ENCODE data around the gene CCDC184.

CCDC184 gene

DNA sequence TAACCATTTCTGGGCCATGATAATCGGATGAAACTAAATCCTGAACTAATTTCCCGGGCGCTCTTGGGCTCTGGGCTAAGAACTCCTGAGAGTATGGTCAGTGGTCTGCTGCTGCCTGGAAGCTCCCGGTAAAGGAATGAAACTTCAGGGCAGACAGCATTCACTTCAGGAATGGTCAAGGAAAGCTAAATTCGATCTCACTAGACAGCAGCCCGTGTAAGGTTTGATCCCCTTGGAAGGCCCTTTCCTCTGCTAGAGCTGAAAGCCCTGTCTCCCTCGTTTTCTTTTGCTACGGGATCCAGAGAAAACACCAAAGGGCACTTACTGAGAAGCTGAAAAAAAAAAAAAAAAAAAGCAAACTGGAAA is 26.8 kb upstream of the CCDC184 start:
- Histone ChIP-seq H3K27me3 (ENCODE audit: insufficient read depth, low read length) (no peaks in the 10 kb centered on the region), H3K27ac (ENCODE audit: low read depth, low read length, poor library complexity, severe bottlenecking) (no peak overlapping the region), H3K79me2 (ENCODE audit: insufficient read depth, low read length) (peaks cover 9% of the 10 kb centered on the region), H3K4me3 (ENCODE audit: low read depth, low read length, poor library complexity, severe bottlenecking) (peak overlapping the region; percentile 93), H2AFZ (ENCODE audit: low read length) (no peak overlapping the region), H3K9ac (ENCODE audit: low read length) (peak overlapping the region; percentile 85), H3K9me3 (ENCODE audit: low read length) (no peaks in the 10 kb centered on the region), H3F3A (ENCODE audit: insufficient read depth, low read length) (no peaks in the 10 kb centered on the region), H3K36me3 (ENCODE audit: insufficient read depth, low read length) (peaks cover 16% of the 10 kb centered on the region), H3K9me2 (ENCODE audit: low read depth, low read length) (no peaks in the 10 kb centered on the region), H3K4me2 (ENCODE audit: low read length) (peak overlapping the region; percentile 70), H4K20me1 (ENCODE audit: insufficient read depth, low read length) (no peaks in the 10 kb centered on the region), H3K4me1 (ENCODE audit: insufficient read depth, low read length, severe bottlenecking) (peaks cover 29% of the 10 kb centered on the region)
- no peak for TF ChIP-seq CTCF (IDR thresholded peaks at IDR 0.05; ENCODE audit: low read length)

DNA sequence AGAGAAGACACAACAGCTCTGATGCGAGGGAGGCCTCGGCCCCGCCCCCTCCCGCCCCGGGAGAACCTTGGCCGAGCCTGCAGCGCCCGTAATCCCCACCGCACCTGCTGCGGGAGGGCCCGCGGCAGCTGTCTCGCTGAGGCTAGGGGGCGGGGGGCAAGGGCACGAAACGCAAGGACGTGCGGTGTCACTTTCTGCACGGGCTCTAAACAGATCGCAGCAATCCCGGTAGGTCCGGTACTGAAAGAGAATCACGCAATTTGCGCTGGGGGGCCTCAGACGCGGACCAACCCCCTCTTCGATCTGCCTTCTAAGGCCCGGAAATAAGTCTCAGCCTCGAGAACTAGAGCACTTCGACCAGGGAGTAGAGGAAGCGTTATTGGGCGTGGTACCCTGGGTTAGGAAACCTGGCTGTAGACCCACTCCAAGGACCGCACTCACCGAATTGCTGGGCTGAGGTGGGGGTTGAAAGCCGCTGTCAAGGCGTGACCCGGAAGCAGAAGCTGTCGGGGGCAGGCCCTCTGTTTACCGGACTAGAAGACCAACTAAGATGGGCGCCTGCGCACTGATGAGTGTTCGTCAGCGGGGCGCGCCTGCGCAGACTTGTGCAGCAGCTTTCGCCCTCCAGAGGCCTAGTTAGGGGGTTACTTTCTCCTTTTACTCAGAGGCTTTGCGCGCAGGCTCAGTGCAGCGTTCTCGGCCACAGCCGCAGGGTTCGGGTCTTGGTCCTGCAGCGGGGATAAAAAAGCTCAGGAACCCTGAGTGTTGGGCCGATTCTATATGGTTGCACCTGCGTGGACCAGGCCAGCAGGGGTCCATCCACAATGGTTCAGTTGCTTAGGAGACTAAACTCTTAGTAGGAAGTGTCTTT is 26.2 kb upstream of the CCDC184 start, which contains the start of gene ASB8:
TSS of gene ASB8 (minus strand) at position 498 of the 871 bp plus-strand sequence. CDS start 4,019 bp downstream, outside the sequence.
- Histone ChIP-seq H3K4me2 (ENCODE audit: low read length) (peak within 1 kb of the TSS; percentile 70), H4K20me1 (ENCODE audit: insufficient read depth, low read length) (no peaks in the 10 kb centered on the region), H3K79me2 (ENCODE audit: insufficient read depth, low read length) (peaks cover 9% of the 10 kb centered on the region), H3K36me3 (ENCODE audit: insufficient read depth, low read length) (peaks cover 11% of the 10 kb centered on the region), H3K27me3 (ENCODE audit: insufficient read depth, low read length) (no peaks in the 10 kb centered on the region), H3K4me3 (ENCODE audit: low read depth, low read length, poor library complexity, severe bottlenecking) (peak within 1 kb of the TSS; percentile 93), H3K27ac (ENCODE audit: low read depth, low read length, poor library complexity, severe bottlenecking) (peak within 1 kb of the TSS; percentile 66), H3K9ac (ENCODE audit: low read length) (peak within 1 kb of the TSS; percentile 85), H3K9me2 (ENCODE audit: low read depth, low read length) (no peaks in the 10 kb centered on the region), H3K4me1 (ENCODE audit: insufficient read depth, low read length, severe bottlenecking) (peaks cover 29% of the 10 kb centered on the region), H3K9me3 (ENCODE audit: low read length) (no peaks in the 10 kb centered on the region), H3F3A (ENCODE audit: insufficient read depth, low read length) (no peaks in the 10 kb centered on the region), H2AFZ (ENCODE audit: low read length) (peak within 1 kb of the TSS; percentile 89; the same call in 1 of the 2 replicates)
- TF ChIP-seq EZH2 (IDR thresholded peaks at IDR 0.05; ENCODE audit: borderline replicate concordance, low read length): no peak
- peak; percentile 46 for TF ChIP-seq CTCF (IDR thresholded peaks at IDR 0.05; ENCODE audit: low read length)

DNA sequence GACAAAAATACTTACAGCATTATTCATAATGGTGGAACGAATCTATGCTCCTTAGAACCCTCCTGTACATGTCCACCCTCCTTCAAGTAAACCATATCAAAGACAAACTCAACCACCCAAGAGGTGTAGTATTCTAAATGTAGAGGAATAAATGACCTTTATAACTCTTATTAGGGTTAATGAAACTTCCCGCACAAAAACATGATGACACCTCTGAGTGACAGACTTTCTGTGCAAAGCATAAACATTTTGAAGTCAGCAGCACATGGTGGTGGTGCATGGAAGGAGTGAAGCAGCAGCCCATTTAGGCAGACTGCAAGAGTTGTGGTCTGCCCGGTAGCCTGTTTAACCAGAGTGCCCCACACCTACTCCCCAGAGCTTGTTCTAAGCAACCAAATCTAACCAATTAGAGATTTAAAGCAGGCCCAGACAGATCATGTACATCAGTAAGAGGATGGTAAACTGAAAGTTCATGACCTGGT is 25.5 kb upstream of the CCDC184 start:
- peak overlapping the region; percentile 24 for H3K27ac ChIP-seq (ENCODE audit: low read depth, low read length, poor library complexity, severe bottlenecking)
- TF ChIP-seq CTCF (IDR thresholded peaks at IDR 0.05; ENCODE audit: low read length) (no peak), EZH2 (IDR thresholded peaks at IDR 0.05; ENCODE audit: borderline replicate concordance, low read length) (no peak)
- H3K4me2 ChIP-seq (ENCODE audit: low read length): peak overlapping the region; percentile 70
- H3K36me3 ChIP-seq (ENCODE audit: insufficient read depth, low read length): peaks cover 6% of the 10 kb centered on the region; the same call in 1 of the 2 replicates
- no peaks in the 10 kb centered on the region for H3F3A ChIP-seq (ENCODE audit: insufficient read depth, low read length)
- peak overlapping the region; percentile 89; the same call in 1 of the 2 replicates for H2AFZ ChIP-seq (ENCODE audit: low read length)
- peak overlapping the region; percentile 59 for H3K9ac ChIP-seq (ENCODE audit: low read length)
- peak overlapping the region; percentile 93 for H3K4me3 ChIP-seq (ENCODE audit: low read depth, low read length, poor library complexity, severe bottlenecking)
- no peaks in the 10 kb centered on the region for H3K9me2 ChIP-seq (ENCODE audit: low read depth, low read length)
- peaks cover 9% of the 10 kb centered on the region for H3K79me2 ChIP-seq (ENCODE audit: insufficient read depth, low read length)
- no peaks in the 10 kb centered on the region for H4K20me1 ChIP-seq (ENCODE audit: insufficient read depth, low read length)
- H3K4me1 ChIP-seq (ENCODE audit: insufficient read depth, low read length, severe bottlenecking): peaks cover 29% of the 10 kb centered on the region
- H3K27me3 ChIP-seq (ENCODE audit: insufficient read depth, low read length): no peaks in the 10 kb centered on the region
- no peaks in the 10 kb centered on the region for H3K9me3 ChIP-seq (ENCODE audit: low read length)
